Smooth muscle cell (in vitro differentiated cells): ENCODE measurements around the gene TBC1D1. TPM values are rescaled to one million over a fixed set of nuclear protein-coding genes. Genes with fewer than 3 reads are reported as not detected.

Source experiments
- DNase-seq: peaks from one replicate; lab custom pipeline; 2025; ENCODE audit not compliant: unreplicated experiment; lab: John Stamatoyannopoulos, UW
- H2AFZ ChIP-seq: fragments of 200-600 bp; sonication (generic); 2 replicates; pipeline ENCODE4 v1.6.0; 2016; ENCODE audit warnings: antibody characterized with exemption, low read depth, mild to moderate bottlenecking
- H3F3A ChIP-seq: fragments of 200-600 bp; sonication (generic); 2 replicates; pipeline ENCODE4 v1.6.0; 2017; ENCODE audit warnings: antibody characterized with exemption, low read depth
- H3K27ac ChIP-seq: fragments of 200-600 bp; sonication (generic); 2 replicates; pipeline ENCODE4 v1.5.1; 2016; ENCODE audit warnings: low read depth, mild to moderate bottlenecking
- H3K27me3 ChIP-seq: fragments of 200-600 bp; sonication (generic); 2 replicates; pipeline ENCODE4 v1.6.1; 2016; ENCODE audit warnings: low read depth, mild to moderate bottlenecking
- H3K36me3 ChIP-seq: fragments of 200-600 bp; sonication (generic); 2 replicates; pipeline ENCODE4 v1.5.1; 2016; ENCODE audit warnings: low read depth
- H3K4me1 ChIP-seq: fragments of 200-600 bp; sonication (generic); 2 replicates; pipeline ENCODE4 v1.5.1; 2016; ENCODE audit warnings: low read depth
- H3K4me2 ChIP-seq: fragments of 200-600 bp; sonication (generic); 2 replicates; pipeline ENCODE4 v1.6.0; 2016; ENCODE audit warnings: mild to moderate bottlenecking
- H3K4me3 ChIP-seq: fragments of 200-600 bp; sonication (generic); 2 replicates; pipeline ENCODE4 v1.5.1; 2016; ENCODE audit warnings: mild to moderate bottlenecking
- H3K79me2 ChIP-seq: fragments of 200-600 bp; sonication (generic); 2 replicates; pipeline ENCODE4 v1.6.0; 2016; ENCODE audit warnings: low read depth, mild to moderate bottlenecking
- H3K9ac ChIP-seq: fragments of 200-600 bp; sonication (generic); 2 replicates; pipeline ENCODE4 v1.6.0; 2016; ENCODE audit warnings: low read depth
- H3K9me3 ChIP-seq: fragments of 200-600 bp; sonication (generic); replicated peaks from 2 replicates; pipeline ENCODE4 v1.5.1; 2016; ENCODE audit warnings: low read depth
- H4K20me1 ChIP-seq: fragments of 200-600 bp; sonication (generic); 2 replicates; pipeline ENCODE4 v1.6.0; 2016; ENCODE audit warnings: low read depth
- WGBS: methylation state at CpG from one replicate; pipeline ENCODE4 v1.1.7; 2016; ENCODE audit warnings: low lambda C conversion rate; 5-methylcytosine and 5-hydroxymethylcytosine counted together
- polyA plus RNA-seq: library from polyadenylated mRNA; unstranded; fragments of >200 nt; fragmentation: Nextera tagmentation; extraction: Ambion mirVana; gene quantifications from 2 replicates; pipeline ENCODE4 v1.2.1, GENCODE V29; 2016
- total RNA-seq: library from RNA; depleted of rRNA; stranded (reverse); fragments of >200 nt; gene quantifications from 2 replicates; pipeline ENCODE4 v1.2.3, GENCODE V29; 2014
- TF ChIP-seq, protein P1 (sequence below): fragments of 200-600 bp; sonication (generic); IDR thresholded peaks from 2 replicates; pipeline ENCODE4 v1.5.1; 2017; ENCODE audit warnings: borderline replicate concordance, mild to moderate bottlenecking, antibody characterized with exemption; ENCODE audit not compliant: insufficient read depth, poor library complexity, severe bottlenecking

The TBC1D1 gene
- total and polyA plus RNA-seq, 2 experiments from 2014 or later: 81.5 to 117 TPM

DNA sequence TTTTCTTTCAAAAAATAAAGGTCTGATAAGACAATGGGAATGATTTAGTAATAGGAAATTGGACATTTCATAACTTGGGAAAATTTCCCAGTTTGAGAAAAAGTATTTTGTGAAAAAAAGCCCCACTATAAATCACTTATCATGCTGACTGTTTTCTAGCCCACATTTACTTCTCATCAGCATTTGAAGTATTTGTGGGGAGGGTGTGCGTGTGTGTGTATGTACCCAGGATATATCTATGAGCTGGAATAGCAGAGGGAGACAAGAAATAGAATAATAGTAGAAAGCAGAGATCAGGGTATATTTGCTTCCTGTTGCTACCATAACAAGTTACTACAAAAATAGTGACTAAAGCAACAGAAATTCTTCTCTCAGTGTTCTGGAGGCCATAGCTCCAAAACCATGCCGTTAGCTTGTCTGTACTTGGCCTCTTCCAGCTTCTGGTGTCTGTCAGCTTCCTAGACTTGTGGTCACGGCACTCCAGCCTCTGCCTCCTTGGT is 209.1 kb downstream of the TBC1D1 start:
- no peak overlapping the region for H2AFZ ChIP-seq
- H3K79me2 ChIP-seq: no peaks in the 10 kb centered on the region
- DNase-seq: no peak
- H3K36me3 ChIP-seq: no peaks in the 10 kb centered on the region
- 16% methylated on average over 3 of the region's 3 CpGs for WGBS
- TF ChIP-seq, protein P1, sequence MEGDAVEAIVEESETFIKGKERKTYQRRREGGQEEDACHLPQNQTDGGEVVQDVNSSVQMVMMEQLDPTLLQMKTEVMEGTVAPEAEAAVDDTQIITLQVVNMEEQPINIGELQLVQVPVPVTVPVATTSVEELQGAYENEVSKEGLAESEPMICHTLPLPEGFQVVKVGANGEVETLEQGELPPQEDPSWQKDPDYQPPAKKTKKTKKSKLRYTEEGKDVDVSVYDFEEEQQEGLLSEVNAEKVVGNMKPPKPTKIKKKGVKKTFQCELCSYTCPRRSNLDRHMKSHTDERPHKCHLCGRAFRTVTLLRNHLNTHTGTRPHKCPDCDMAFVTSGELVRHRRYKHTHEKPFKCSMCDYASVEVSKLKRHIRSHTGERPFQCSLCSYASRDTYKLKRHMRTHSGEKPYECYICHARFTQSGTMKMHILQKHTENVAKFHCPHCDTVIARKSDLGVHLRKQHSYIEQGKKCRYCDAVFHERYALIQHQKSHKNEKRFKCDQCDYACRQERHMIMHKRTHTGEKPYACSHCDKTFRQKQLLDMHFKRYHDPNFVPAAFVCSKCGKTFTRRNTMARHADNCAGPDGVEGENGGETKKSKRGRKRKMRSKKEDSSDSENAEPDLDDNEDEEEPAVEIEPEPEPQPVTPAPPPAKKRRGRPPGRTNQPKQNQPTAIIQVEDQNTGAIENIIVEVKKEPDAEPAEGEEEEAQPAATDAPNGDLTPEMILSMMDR: no peak
- no peak overlapping the region for H3K4me3 ChIP-seq
- H3F3A ChIP-seq: peaks cover 22% of the 10 kb centered on the region
- H3K9ac ChIP-seq: peak overlapping the region; percentile 72
- peak overlapping the region; percentile 58 for H3K4me2 ChIP-seq
- no peaks in the 10 kb centered on the region for H3K4me1 ChIP-seq
- H4K20me1 ChIP-seq: no peaks in the 10 kb centered on the region
- peak overlapping the region; percentile 96 for H3K27ac ChIP-seq
- H3K9me3 ChIP-seq: no peaks in the 10 kb centered on the region
- H3K27me3 ChIP-seq: no peaks in the 10 kb centered on the region

DNA sequence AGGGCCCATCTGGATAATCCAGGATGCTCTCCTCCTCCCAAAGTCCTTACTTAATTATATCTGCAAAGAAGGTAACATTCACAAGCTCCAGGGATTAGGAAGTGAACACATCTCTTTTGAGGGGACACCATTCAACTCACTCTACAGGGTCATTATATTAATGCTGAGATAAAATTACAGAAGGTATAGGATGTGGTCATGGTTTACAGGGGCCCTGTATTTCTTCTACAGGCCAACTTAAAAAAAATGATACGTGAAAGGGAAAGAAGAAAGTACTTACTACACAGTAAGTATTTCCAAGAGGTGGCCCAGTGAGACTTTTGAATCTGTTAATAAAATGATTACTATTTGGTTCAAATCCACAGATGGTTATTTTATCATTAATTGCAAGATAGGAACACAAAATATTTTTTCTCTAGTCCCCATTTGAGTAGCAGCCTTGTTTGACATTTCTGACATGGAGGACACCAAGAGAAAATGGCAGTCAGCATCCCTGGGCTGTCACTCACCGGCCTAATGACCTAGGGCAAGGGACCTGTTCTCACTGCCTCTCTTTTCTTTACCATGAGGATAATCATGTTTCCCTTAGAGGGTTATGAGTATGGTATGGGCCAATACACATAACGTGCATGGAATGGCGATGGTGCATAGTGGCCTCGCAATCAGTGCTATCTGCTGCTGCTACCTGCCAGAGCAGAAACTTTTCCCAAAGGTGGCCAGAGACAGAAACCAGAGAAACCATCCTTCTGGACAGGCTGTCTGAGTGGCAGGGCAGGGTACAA is 209.8 kb downstream of the TBC1D1 start:
- DNase-seq: no peak

DNA sequence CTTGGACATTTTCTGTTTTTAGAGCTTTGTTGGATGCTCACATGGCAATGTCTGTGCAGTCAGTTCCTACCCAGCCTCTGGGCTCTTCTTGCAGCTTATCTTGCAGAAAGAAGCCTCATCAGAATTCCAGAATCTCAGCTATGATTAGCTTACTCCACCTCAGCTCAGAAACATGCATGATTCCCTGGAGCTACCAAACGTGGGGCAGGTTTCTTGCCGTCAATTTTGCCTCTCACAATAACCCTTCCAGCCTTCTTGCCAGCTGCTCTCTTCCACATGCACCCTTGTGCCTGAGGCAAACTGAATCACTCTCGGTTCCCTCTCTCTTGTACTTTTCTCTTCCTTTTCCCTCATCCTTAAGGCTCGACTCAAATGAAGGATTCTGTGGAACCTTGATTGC is 210.7 kb downstream of the TBC1D1 start:
- H4K20me1 ChIP-seq: no peaks in the 10 kb centered on the region
- H3K27ac ChIP-seq: peak overlapping the region; percentile 96
- H2AFZ ChIP-seq: no peak overlapping the region
- H3F3A ChIP-seq: peaks cover 22% of the 10 kb centered on the region
- no peaks in the 10 kb centered on the region for H3K36me3 ChIP-seq
- no peaks in the 10 kb centered on the region for H3K79me2 ChIP-seq
- no peaks in the 10 kb centered on the region for H3K4me1 ChIP-seq
- H3K4me2 ChIP-seq: peak overlapping the region; percentile 51
- TF ChIP-seq, protein P1: no peak
- H3K9me3 ChIP-seq: no peaks in the 10 kb centered on the region
- no peak for DNase-seq
- 38% methylated on average over 4 of the region's 4 CpGs for WGBS
- no peaks in the 10 kb centered on the region for H3K27me3 ChIP-seq
- H3K9ac ChIP-seq: peak overlapping the region; percentile 72
- no peak overlapping the region for H3K4me3 ChIP-seq

More for the DNA sequence above, 209.8 kb downstream of the TBC1D1 start:
- Histone ChIP-seq H4K20me1 (no peaks in the 10 kb centered on the region), H3K27me3 (no peaks in the 10 kb centered on the region), H3K9ac (peak overlapping the region; percentile 72), H3K4me1 (no peaks in the 10 kb centered on the region), H2AFZ (no peak overlapping the region), H3K4me2 (peak overlapping the region; percentile 51), H3K27ac (peak overlapping the region; percentile 96), H3K36me3 (no peaks in the 10 kb centered on the region), H3K9me3 (no peaks in the 10 kb centered on the region), H3F3A (peaks cover 22% of the 10 kb centered on the region), H3K4me3 (no peak overlapping the region), H3K79me2 (no peaks in the 10 kb centered on the region)
- TF ChIP-seq, protein P1: no peak
- WGBS: 83% methylated on average over 5 of the region's 5 CpGs
